Stimulated activated CD4-positive, alpha-beta T cell treated with anti-CD3 and anti-CD28 coated beads, TNF-alpha, amount 100 ng/mL, for 4 hours (primary cell): ENCODE data around the gene EFNB1.
A peak's percentile ranks its signal among the peaks of the same experiment; 100 is the strongest.
"Not testable (repeated sequence)": the region's sequence is repeated elsewhere in the genome, so short reads cannot be mapped to it uniquely, and the experiment has no call there.

Experiments
- DNase-seq, 3 experiments: peaks; one replicate each; pipeline ENCODE4 v3.0.0-alpha.2; 2020; ENCODE audit warnings: low read depth in 3 of 3

The EFNB1 gene

GRCh38 chrX:68828740-68829581 lies at the start of gene EFNB1:
Gene EFNB1, plus strand, starts transcription at chrX:68829021. Its CDS starts 756 bp downstream, at chrX:68829777.
- DNase-seq: peak; percentile 64 to 79 (median 68)

- not testable (repeated sequence) for DNase-seq
Measured at GRCh38 chrX:68781295-68781694, 47.5 kb upstream of the EFNB1 start.

- no peak for DNase-seq
Measured at GRCh38 chrX:68784816-68785215, 44.0 kb upstream of the EFNB1 start.

- not testable (repeated sequence) for DNase-seq
Measured at GRCh38 chrX:68786581-68786980, 42.2 kb upstream of the EFNB1 start.

GRCh38 chrX:68789966-68790365 lies 38.9 kb upstream of the EFNB1 start:
- no peak for DNase-seq

- no peak for DNase-seq
Measured at GRCh38 chrX:68792083-68792482, 36.7 kb upstream of the EFNB1 start.

GRCh38 chrX:68794461-68794860 lies 34.4 kb upstream of the EFNB1 start:
- DNase-seq: no peak

GRCh38 chrX:68795741-68796140 lies 33.1 kb upstream of the EFNB1 start:
- DNase-seq: no peak

GRCh38 chrX:68798400-68798799 lies 30.4 kb upstream of the EFNB1 start:
- not testable (repeated sequence) for DNase-seq

GRCh38 chrX:68801737-68802290 lies 27.0 kb upstream of the EFNB1 start:
- DNase-seq: no peak

GRCh38 chrX:68807818-68808217 lies 21.0 kb upstream of the EFNB1 start:
- no peak for DNase-seq

GRCh38 chrX:68808686-68809357 lies 20.0 kb upstream of the EFNB1 start:
- no peak for DNase-seq

GRCh38 chrX:68820476-68821110 lies 8.2 kb upstream of the EFNB1 start:
- no peak for DNase-seq

GRCh38 chrX:68821616-68822015 lies 7.2 kb upstream of the EFNB1 start:
- no peak for DNase-seq

GRCh38 chrX:68822641-68823410 lies 6.0 kb upstream of the EFNB1 start:
- DNase-seq: no peak

GRCh38 chrX:68823413-68824151 lies 5.2 kb upstream of the EFNB1 start:
- DNase-seq: no peak

GRCh38 chrX:68824152-68824433 lies 4.7 kb upstream of the EFNB1 start:
- no peak for DNase-seq

GRCh38 chrX:68824565-68825125 lies 4.2 kb upstream of the EFNB1 start:
- DNase-seq: no peak

- no peak for DNase-seq
Measured at GRCh38 chrX:68826113-68826980, 2.5 kb upstream of the EFNB1 start.

GRCh38 chrX:68827256-68827655 lies 1.6 kb upstream of the EFNB1 start:
- no peak for DNase-seq
